Measurements from ENCODE around the gene FANK1.
"Not testable (repeated sequence)": the region's sequence is repeated elsewhere in the genome, so short reads cannot be mapped to it uniquely, and the experiment has no call there.

Gene FANK1

DNA sequence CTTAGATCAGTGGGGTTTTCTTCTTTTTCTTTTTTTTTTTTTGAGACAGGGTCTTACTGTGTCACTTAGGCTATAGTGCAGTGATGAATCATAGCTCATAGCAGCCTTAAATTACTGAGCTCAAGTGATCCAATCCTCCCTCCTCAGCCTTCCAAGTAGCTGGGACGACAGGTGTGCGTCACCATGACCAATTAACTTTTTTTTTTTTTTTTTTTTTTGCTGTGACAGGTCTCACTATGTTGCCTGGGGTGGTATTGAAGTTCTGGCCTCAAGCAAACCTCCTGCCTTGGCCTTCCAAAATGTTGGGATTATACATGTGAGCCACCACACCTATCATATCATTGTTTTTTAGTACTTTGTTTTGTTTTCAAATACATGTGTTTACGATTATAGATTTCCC is 13.1 kb downstream of the FANK1 start:
- H3K27ac ChIP-seq (ENCODE audit: low read length); H2AFZ ChIP-seq (ENCODE audit: low read length); H3K9me2 ChIP-seq (replicated peaks; ENCODE audit: insufficient read depth, low read length); DNase-seq; H3K36me3 ChIP-seq (replicated peaks; ENCODE audit: insufficient read depth, low read length); H3F3A ChIP-seq (ENCODE audit: insufficient read depth, low read length); H3K9me3 ChIP-seq (replicated peaks; ENCODE audit: insufficient read depth, low read length); H3K4me1 ChIP-seq (ENCODE audit: low read length); H3K4me2 ChIP-seq (ENCODE audit: low read depth, low read length); H3K79me2 ChIP-seq (ENCODE audit: low read length); H3K4me3 ChIP-seq (ENCODE audit: low read length); H4K20me1 ChIP-seq (ENCODE audit: insufficient read depth, low read length); H3K9ac ChIP-seq (ENCODE audit: low read length); H3K27me3 ChIP-seq (replicated peaks; ENCODE audit: insufficient read depth, low read length): not testable (repeated sequence)

DNA sequence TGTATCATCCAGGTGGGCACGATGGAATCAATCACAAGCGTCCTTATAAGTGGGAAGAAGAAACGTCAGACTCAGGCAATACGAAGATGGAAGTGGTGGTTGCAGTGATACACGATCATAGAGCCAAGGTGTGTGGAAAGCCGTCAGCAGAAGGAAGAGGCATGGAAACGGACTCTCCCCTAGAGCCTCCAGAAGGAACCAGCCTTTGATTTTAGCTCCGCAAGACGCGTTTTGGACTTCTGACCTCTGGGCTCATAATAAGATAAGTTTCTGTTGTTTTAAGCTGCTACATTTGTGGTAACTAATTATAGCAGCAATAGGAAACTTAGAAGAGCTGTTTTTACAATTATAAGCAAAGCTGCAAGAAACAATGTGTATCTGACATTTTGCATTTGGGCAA is 14.8 kb downstream of the FANK1 start:
- no peaks in the 10 kb centered on the region for H3K9me3 ChIP-seq (replicated peaks; ENCODE audit: insufficient read depth, low read length)
- no peaks in the 10 kb centered on the region for H3K27me3 ChIP-seq (replicated peaks; ENCODE audit: insufficient read depth, low read length)
- no peak overlapping the region for H3K4me3 ChIP-seq (ENCODE audit: low read length)
- no peaks in the 10 kb centered on the region for H3K36me3 ChIP-seq (replicated peaks; ENCODE audit: insufficient read depth, low read length)
- no peak overlapping the region for H3K27ac ChIP-seq (ENCODE audit: low read length)
- no peaks in the 10 kb centered on the region for H3F3A ChIP-seq (ENCODE audit: insufficient read depth, low read length)
- no peak for DNase-seq
- H3K9me2 ChIP-seq (replicated peaks; ENCODE audit: insufficient read depth, low read length), result no peaks in the 10 kb centered on the region
- no peaks in the 10 kb centered on the region for H3K4me1 ChIP-seq (ENCODE audit: low read length)
- no peak overlapping the region for H3K9ac ChIP-seq (ENCODE audit: low read length)
- no peak overlapping the region for H3K4me2 ChIP-seq (ENCODE audit: low read depth, low read length)
- TF ChIP-seq CTCF (IDR thresholded peaks at IDR 0.05; ENCODE audit: low read length), result no peak
- no peak for TF ChIP-seq EZH2 (optimal IDR thresholded peaks at IDR 0.05; ENCODE audit: low read depth, low read length)
- no peaks in the 10 kb centered on the region for H3K79me2 ChIP-seq (ENCODE audit: low read length)
- no peaks in the 10 kb centered on the region for H4K20me1 ChIP-seq (ENCODE audit: insufficient read depth, low read length)
- H2AFZ ChIP-seq (ENCODE audit: low read length), result no peak overlapping the region

GRCh38 chr10:125911990-125912389 is 15.6 kb downstream of the FANK1 start:
- H3K36me3 ChIP-seq (replicated peaks; ENCODE audit: insufficient read depth, low read length), result no peaks in the 10 kb centered on the region

GRCh38 chr10:125913277-125913676 is 16.9 kb downstream of the FANK1 start:
- not testable (repeated sequence) for H3K4me3 ChIP-seq (ENCODE audit: low read length); DNase-seq; H3F3A ChIP-seq (ENCODE audit: insufficient read depth, low read length); H3K4me1 ChIP-seq (ENCODE audit: low read length); H3K27me3 ChIP-seq (replicated peaks; ENCODE audit: insufficient read depth, low read length); H3K9me2 ChIP-seq (replicated peaks; ENCODE audit: insufficient read depth, low read length); H3K36me3 ChIP-seq (replicated peaks; ENCODE audit: insufficient read depth, low read length); H3K79me2 ChIP-seq (ENCODE audit: low read length); H4K20me1 ChIP-seq (ENCODE audit: insufficient read depth, low read length); H2AFZ ChIP-seq (ENCODE audit: low read length); H3K4me2 ChIP-seq (ENCODE audit: low read depth, low read length); H3K27ac ChIP-seq (ENCODE audit: low read length); H3K9me3 ChIP-seq (replicated peaks; ENCODE audit: insufficient read depth, low read length); H3K9ac ChIP-seq (ENCODE audit: low read length)

More at GRCh38 chr10:125911990-125912389, 15.6 kb downstream of the FANK1 start:
- TF ChIP-seq EZH2 (optimal IDR thresholded peaks at IDR 0.05; ENCODE audit: low read depth, low read length), result no peak
- no peak for TF ChIP-seq EZH2phosphoT487 (IDR thresholded peaks at IDR 0.05; ENCODE audit: low read length)
- no peak for TF ChIP-seq CTCF (IDR thresholded peaks at IDR 0.05; ENCODE audit: low read length)
- Histone ChIP-seq H3K4me1 (ENCODE audit: low read length) (no peaks in the 10 kb centered on the region), H4K20me1 (ENCODE audit: insufficient read depth, low read length) (no peaks in the 10 kb centered on the region), H3K27me3 (replicated peaks; ENCODE audit: insufficient read depth, low read length) (no peaks in the 10 kb centered on the region), H3K9me2 (replicated peaks; ENCODE audit: insufficient read depth, low read length) (no peaks in the 10 kb centered on the region), H3K79me2 (ENCODE audit: low read length) (no peaks in the 10 kb centered on the region), H3K9me3 (replicated peaks; ENCODE audit: insufficient read depth, low read length) (no peaks in the 10 kb centered on the region), H3K4me2 (ENCODE audit: low read depth, low read length) (no peak overlapping the region), H3K9ac (ENCODE audit: low read length) (no peak overlapping the region), H3K27ac (ENCODE audit: low read length) (no peak overlapping the region), H3K4me3 (ENCODE audit: low read length) (no peak overlapping the region), H3F3A (ENCODE audit: insufficient read depth, low read length) (no peaks in the 10 kb centered on the region), H2AFZ (ENCODE audit: low read length) (no peak overlapping the region)
- DNase-seq, result no peak

All from MM.1S (cell line).